HCT116 (cell line): ENCODE results near the gene NT5C3A. TPM values are rescaled to one million over a fixed set of nuclear protein-coding genes. Genes with fewer than 3 reads are reported as not detected.

Experiments
- ATAC-seq: fragments of 200-7000 bp; cut with Tn5 transposase; 2 replicates; pipeline ENCODE4 v1.9.1; 2020; ENCODE audit warnings: mild to moderate bottlenecking, moderate library complexity
- BruUV-seq: library from RNA; stranded (reverse); fragments of 400-500 nt; replicated peaks from 2 replicates; lab custom pipeline; 2021; lab: Mats Ljungman, UMichigan
- CTCF ChIA-PET: fragments of 300-600 bp; sonication (Branson Sonifier 250); formaldehyde crosslinking; loops from one replicate; lab custom pipeline; 2021; ENCODE audit warnings: antibody characterized with exemption; lab: Charles Lee
- POLR2A ChIA-PET: fragments of 300-600, 350-600 bp; sonication (Branson Sonifier 250); formaldehyde crosslinking; loops from one replicate; lab custom pipeline; 2021; ENCODE audit warnings: antibody characterized with exemption; lab: Charles Lee
- RAD21 ChIA-PET, 2 experiments: fragments of 300-600 bp; sonication (Branson Sonifier 250); formaldehyde crosslinking; loops; one replicate each; lab custom pipeline; 2023; ENCODE audit warnings: low total read pairs in 2 of 2; ENCODE audit not compliant: uncharacterized antibody in 2 of 2, unreplicated experiment in 2 of 2, low non-redundant PET in 1 of 2; lab: Charles Lee
- DNase-seq: peaks from one replicate; pipeline ENCODE4 v3.0.0-alpha.2; 2010; ENCODE audit warnings: low read depth, low spot score
- H2AFZ ChIP-seq: fragments of 200-600 bp; shearing (Covaris generic), sonication (generic); 2 replicates; pipeline ENCODE4 v1.6.1; 2017; ENCODE audit warnings: low read depth, mixed run types, mixed read lengths, antibody characterized with exemption, low read length; ENCODE audit not compliant: poor library complexity, severe bottlenecking
- H3K27ac ChIP-seq: 2 replicates; pipeline ENCODE4 v1.5.1; 2012; ENCODE audit warnings: low read depth, low read length
- H3K27me3 ChIP-seq: fragments of 200-600 bp; sonication (generic); 2 replicates; pipeline ENCODE4 v1.6.1; 2016; ENCODE audit warnings: mixed run types, low read length, mixed read lengths; ENCODE audit not compliant: insufficient read depth
- H3K36me3 ChIP-seq, 2 experiments: fragments of 200-500 bp in 1 of 2; fragments of 200-600 bp in 1 of 2; sonication (Bioruptor generic) in 1 of 2; sonication (generic) in 1 of 2; 2 replicates each; pipeline versions ENCODE4 v1.5.1 to v1.6.1; 2014 to 2016; ENCODE audit warnings: low read length in 2 of 2, inconsistent platforms in 1 of 2, mixed read lengths in 1 of 2, mixed run types in 1 of 2; ENCODE audit not compliant: insufficient read depth in 2 of 2, control insufficient read depth in 1 of 2
- H3K4me1 ChIP-seq, 2 experiments: fragments of 200-600 bp in 1 of 2; sonication (generic) in 1 of 2; 2 replicates each; pipeline versions ENCODE4 v1.5.1 to v1.6.1; 2012 to 2017; ENCODE audit warnings: low read length in 2 of 2, inconsistent platforms in 1 of 2, mild to moderate bottlenecking in 1 of 2, mixed read lengths in 1 of 2, mixed run types in 1 of 2, moderate library complexity in 1 of 2; ENCODE audit not compliant: insufficient read depth in 2 of 2, control insufficient read depth in 1 of 2
- H3K4me2 ChIP-seq: fragments of 200-600 bp; sonication (generic); 2 replicates; pipeline ENCODE4 v1.6.1; 2017; ENCODE audit warnings: mixed run types, low read length, mixed read lengths
- H3K4me3 ChIP-seq, 2 experiments: fragments of 200-600 bp in 1 of 2; sonication (generic) in 1 of 2; replicated peaks in 1 of 2; 2 replicates each; pipeline ENCODE4 v1.5.1; 2011 to 2016; ENCODE audit warnings: low read length in 2 of 2, control low read depth in 1 of 2, low read depth in 1 of 2, mild to moderate bottlenecking in 1 of 2, mixed read lengths in 1 of 2, mixed run types in 1 of 2
- H3K79me2 ChIP-seq: fragments of 200-600 bp; sonication (generic); 2 replicates; pipeline ENCODE4 v1.6.1; 2017; ENCODE audit warnings: mild to moderate bottlenecking, mixed run types, low read length, moderate library complexity, mixed read lengths; ENCODE audit not compliant: insufficient read depth
- H3K9ac ChIP-seq: fragments of 200-600 bp; sonication (generic); 2 replicates; pipeline ENCODE4 v1.6.1; 2016; ENCODE audit warnings: low read length, mixed read lengths
- H3K9me2 ChIP-seq: fragments of 200-600 bp; sonication (generic), shearing (Covaris generic); 2 replicates; pipeline ENCODE4 v1.6.1; 2017; ENCODE audit warnings: mixed run types, mild to moderate bottlenecking, moderate library complexity; ENCODE audit not compliant: insufficient read depth
- H3K9me3 ChIP-seq, 2 experiments: fragments of 200-500 bp in 1 of 2; fragments of 200-600 bp in 1 of 2; sonication (Bioruptor generic) in 1 of 2; sonication (generic) in 1 of 2; 2 replicates each; pipeline ENCODE4 v1.6.1; 2014 to 2017; ENCODE audit warnings: low read length in 2 of 2, mixed read lengths in 2 of 2, inconsistent platforms in 1 of 2, low read depth in 1 of 2, mild to moderate bottlenecking in 1 of 2, mixed run types in 1 of 2, moderate library complexity in 1 of 2; ENCODE audit not compliant: control insufficient read depth in 1 of 2, insufficient read depth in 1 of 2
- H4K20me1 ChIP-seq: fragments of 200-600 bp; sonication (generic), shearing (Covaris generic); 2 replicates; pipeline ENCODE4 v1.6.1; 2017; ENCODE audit warnings: mixed run types, mild to moderate bottlenecking, moderate library complexity; ENCODE audit not compliant: insufficient read depth
- CEBPB ChIP-seq: IDR thresholded peaks from 2 replicates; pipeline ENCODE4 v1.6.1; 2012; ENCODE audit warnings: low read depth
- CTCF ChIP-seq, 3 experiments: fragments of 200-600 bp in 1 of 3; sonication (generic) in 1 of 3; IDR thresholded peaks in 2 of 3; conservative IDR thresholded peaks in 1 of 3; 2 replicates each; pipeline ENCODE4 v1.5.1; 2012 to 2017; ENCODE audit warnings: low read depth in 2 of 3, low read length in 2 of 3, antibody characterized with exemption in 1 of 3, borderline replicate concordance in 1 of 3, control low read depth in 1 of 3, mild to moderate bottlenecking in 1 of 3, mixed read lengths in 1 of 3, mixed run types in 1 of 3, moderate library complexity in 1 of 3; ENCODE audit not compliant: insufficient read depth in 1 of 3
- EZH2 ChIP-seq: fragments of 200-600 bp; sonication (generic); IDR thresholded peaks from 2 replicates; pipeline ENCODE4 v1.6.1; 2017; ENCODE audit warnings: antibody characterized with exemption, mixed run types
- EZH2phosphoT487 ChIP-seq: fragments of 200-600 bp; IDR thresholded peaks from 2 replicates; pipeline ENCODE4 v1.6.1; 2018; ENCODE audit warnings: antibody characterized with exemption, borderline replicate concordance
- JUND ChIP-seq: IDR thresholded peaks from 2 replicates; pipeline ENCODE4 v1.6.1; 2012
- REST ChIP-seq: IDR thresholded peaks from 2 replicates; pipeline ENCODE4 v1.6.1; 2012; ENCODE audit warnings: low read depth
- SIN3A ChIP-seq: IDR thresholded peaks from 2 replicates; pipeline ENCODE4 v1.6.1; 2012; ENCODE audit warnings: low read depth
- SP1 ChIP-seq: IDR thresholded peaks from 2 replicates; pipeline ENCODE4 v1.6.1; 2012; ENCODE audit warnings: low read depth
- TCF7L2 ChIP-seq: IDR thresholded peaks from 2 replicates; pipeline ENCODE4 v1.7.0; 2011; ENCODE audit warnings: borderline replicate concordance, inconsistent platforms; ENCODE audit not compliant: insufficient read depth, insufficient read length; ENCODE audit errors: extremely low read depth
- YY1 ChIP-seq: IDR thresholded peaks from 2 replicates; pipeline ENCODE4 v1.6.1; 2011; ENCODE audit warnings: low read length, low read depth, moderate library complexity, mild to moderate bottlenecking; ENCODE audit not compliant: insufficient replicate concordance; ENCODE audit errors: extremely low read depth
- ZBTB33 ChIP-seq: IDR thresholded peaks from 2 replicates; pipeline ENCODE4 v1.6.1; 2011; ENCODE audit warnings: mild to moderate bottlenecking, low read length, moderate library complexity; ENCODE audit not compliant: insufficient replicate concordance; ENCODE audit errors: extremely low read depth
- intact Hi-C: fragments of 100-400 bp; cut with micrococcal nuclease; formaldehyde crosslinking; loops from 2 replicates; pipeline ENCODE4 v1.10.0; 2022
- total RNA-seq: library from RNA; stranded (reverse); gene quantifications from one replicate; pipeline ENCODE4 v1.2.1, GENCODE V29; 2021; ENCODE audit not compliant: unreplicated experiment

Gene NT5C3A
- total RNA-seq, 1 experiment from 2014 or later, result 32.5 TPM

GRCh38 chr7:33038639-33039038 lies 23.9 kb downstream of the NT5C3A start:
- DNase-seq (no peak), ATAC-seq (no peak)
- Histone ChIP-seq H3K27ac (no peak overlapping the region), H3K9me2 (no peaks in the 10 kb centered on the region), H3K9ac (no peak overlapping the region), H3K4me2 (no peak overlapping the region), H3K9me3 (no peaks in the 10 kb centered on the region), H3K4me3 (no peak overlapping the region), H3K79me2 (peaks cover 96% of the 10 kb centered on the region), H2AFZ (no peak overlapping the region), H3K4me1 (peaks cover 0 to 3% of the 10 kb centered on the region in 2 experiments; a peak in 1 of 4 replicates), H3K27me3 (no peaks in the 10 kb centered on the region), H3K36me3 (no peaks in the 10 kb centered on the region), H4K20me1 (peaks cover 30% of the 10 kb centered on the region)
- CTCF ChIA-PET, result no interaction called here
- intact Hi-C loops, result no loop called here
- TF ChIP-seq REST (no peak), EZH2phosphoT487 (no peak), JUND (no peak), CEBPB (no peak), YY1 (no peak), TCF7L2 (no peak)
- RAD21 ChIA-PET, result no interaction called here
- no TSS peak for BruUV-seq
- POLR2A ChIA-PET, result no interaction called here

- no peak overlapping the region for H3K9ac ChIP-seq
- peaks cover 92% of the 10 kb centered on the region for H3K79me2 ChIP-seq
- RAD21 ChIA-PET, result no interaction called here
- H3K9me3 ChIP-seq, result no peaks in the 10 kb centered on the region
- H3K27me3 ChIP-seq, result no peaks in the 10 kb centered on the region
- no peaks in the 10 kb centered on the region for H3K9me2 ChIP-seq
- ATAC-seq (no peak), DNase-seq (no peak)
- CTCF ChIA-PET, result no interaction called here
- H3K27ac ChIP-seq, result no peak overlapping the region
- H4K20me1 ChIP-seq, result peaks cover 23% of the 10 kb centered on the region
- POLR2A ChIA-PET, result no interaction called here
- H3K4me3 ChIP-seq, result no peak overlapping the region
- intact Hi-C loops, result no loop called here
- H3K4me2 ChIP-seq, result no peak overlapping the region
- H3K4me1 ChIP-seq, result peaks cover 0 to 3% of the 10 kb centered on the region in 2 experiments; a peak in 1 of 4 replicates
- H3K36me3 ChIP-seq, result no peaks in the 10 kb centered on the region
- H2AFZ ChIP-seq, result no peak overlapping the region
- no TSS peak for BruUV-seq
- TF ChIP-seq ZBTB33 (no peak), CTCF (IDR thresholded peaks at IDR 0.05 in 2 of 3, conservative IDR thresholded peaks at IDR 0.05 in 1 of 3; ENCODE audit: borderline replicate concordance in 1 of 3, insufficient read depth in 1 of 3, low read depth in 2 of 3, low read length in 2 of 3) (no peak), SP1 (no peak), SIN3A (no peak), EZH2 (no peak), EZH2phosphoT487 (no peak)
Measured at GRCh38 chr7:33035776-33036175, 26.8 kb downstream of the NT5C3A start.
